ENCODE data around the gene PIGU. TPM values are rescaled to one million over a fixed set of nuclear protein-coding genes. Genes with fewer than 3 reads are reported as not detected.
A peak's percentile ranks its signal among the peaks of the same experiment; 100 is the strongest.

Gene PIGU
- total RNA-seq, 1 donor from 2014 or later, result 12.9 TPM

- no peak for DNase-seq (ENCODE audit: missing footprints)
- intact Hi-C loops (cut with DNase I), result no loop called here
- no peak for ATAC-seq
These were observed 102.5 kb downstream of the PIGU start for GRCh38 chr20:34574426-34574825.

GRCh38 chr20:34573541-34574300 is 103.2 kb downstream of the PIGU start:
- intact Hi-C loops (cut with DNase I), result no loop called here
- no peak for ATAC-seq
- no peak for DNase-seq (ENCODE audit: missing footprints)

- ATAC-seq (no peak), DNase-seq (ENCODE audit: missing footprints) (no peak)
- intact Hi-C loops (cut with DNase I), result no loop called here
These were observed 105.1 kb downstream of the PIGU start for GRCh38 chr20:34571753-34572152.

GRCh38 chr20:34570859-34571306 is 106.0 kb downstream of the PIGU start:
- ATAC-seq (no peak), DNase-seq (ENCODE audit: missing footprints) (no peak)
- intact Hi-C loops (cut with DNase I), result no loop called here

GRCh38 chr20:34569598-34569997 is 107.3 kb downstream of the PIGU start:
- ATAC-seq (no peak), DNase-seq (ENCODE audit: missing footprints) (no peak)
- intact Hi-C loops (cut with DNase I), result no loop called here

GRCh38 chr20:34567892-34568865 is 108.7 kb downstream of the PIGU start:
- intact Hi-C loops (cut with DNase I), result no loop called here
- ATAC-seq (no peak), DNase-seq (ENCODE audit: missing footprints) (no peak)

- intact Hi-C loops (cut with DNase I), result no loop called here
- ATAC-seq, result no peak
- no peak for DNase-seq (ENCODE audit: missing footprints)
These were observed 109.7 kb downstream of the PIGU start for GRCh38 chr20:34566978-34567891.

- intact Hi-C loops (cut with DNase I), result no loop called here
- no peak for DNase-seq (ENCODE audit: missing footprints)
- peak; percentile 33 for ATAC-seq
These were observed 112.1 kb downstream of the PIGU start for GRCh38 chr20:34564833-34565232.

GRCh38 chr20:34562641-34563040 is 114.3 kb downstream of the PIGU start:
- DNase-seq (ENCODE audit: missing footprints) (no peak), ATAC-seq (no peak)
- intact Hi-C loops (cut with DNase I), result no loop called here

GRCh38 chr20:34561661-34562060 is 115.2 kb downstream of the PIGU start:
- intact Hi-C loops (cut with DNase I), result no loop called here
- no peak for DNase-seq (ENCODE audit: missing footprints)

GRCh38 chr20:34560614-34561013 is 116.3 kb downstream of the PIGU start:
- intact Hi-C loops (cut with DNase I), result no loop called here
- DNase-seq (ENCODE audit: missing footprints), result no peak

More at GRCh38 chr20:34561661-34562060, 115.2 kb downstream of the PIGU start:
- no peak for ATAC-seq

GRCh38 chr20:34560141-34560523 is 116.8 kb downstream of the PIGU start:
- DNase-seq (ENCODE audit: missing footprints) (no peak), ATAC-seq (no peak)
- intact Hi-C loops (cut with DNase I), result no loop called here

More at GRCh38 chr20:34560614-34561013, 116.3 kb downstream of the PIGU start:
- ATAC-seq, result no peak

GRCh38 chr20:34559311-34560140 is 117.4 kb downstream of the PIGU start:
- DNase-seq (ENCODE audit: missing footprints) (no peak), ATAC-seq (no peak)
- intact Hi-C loops (cut with DNase I), result no loop called here

GRCh38 chr20:34558320-34559218 is 118.3 kb downstream of the PIGU start, which contains the start of gene MAP1LC3A:
Gene MAP1LC3A, plus strand, starts transcription at chr20:34558718. Its CDS starts 151 bp downstream, at chr20:34558869.
- ATAC-seq (peak; percentile 93), DNase-seq (ENCODE audit: missing footprints) (peak; percentile 98)
- intact Hi-C loops (cut with DNase I), result no loop called here

- DNase-seq (ENCODE audit: missing footprints) (no peak), ATAC-seq (no peak)
- intact Hi-C loops (cut with DNase I), result no loop called here
These were observed 119.0 kb downstream of the PIGU start for GRCh38 chr20:34557936-34558319.

- no peak for DNase-seq (ENCODE audit: missing footprints)
- intact Hi-C loops (cut with DNase I), result no loop called here
- ATAC-seq, result peak; percentile 51
These were observed 123.5 kb downstream of the PIGU start for GRCh38 chr20:34553366-34553867.

GRCh38 chr20:34552569-34552968 is 124.3 kb downstream of the PIGU start:
- intact Hi-C loops (cut with DNase I), result no loop called here
- DNase-seq (ENCODE audit: missing footprints) (no peak), ATAC-seq (no peak)

Measured in Right ventricle myocardium inferior (tissue), 1 donor.